Neural cell (in vitro differentiated cells): ENCODE measurements around the gene IFFO2. TPM values are rescaled to one million over a fixed set of nuclear protein-coding genes. Genes with fewer than 3 reads are reported as not detected.

Experiments used
- H2AFZ ChIP-seq: fragments of 200-600, 300-800 bp; sonication (generic), shearing (Covaris generic); 2 replicates; pipeline ENCODE4 v1.6.0; 2014; ENCODE audit warnings: low read depth, mild to moderate bottlenecking, antibody characterized with exemption, low read length, moderate library complexity
- H3F3A ChIP-seq: fragments of 200-600 bp; shearing (Covaris generic); 2 replicates; pipeline ENCODE4 v1.6.1; 2016; ENCODE audit warnings: mild to moderate bottlenecking, moderate library complexity, mixed read lengths, antibody characterized with exemption, low read length; ENCODE audit not compliant: insufficient read depth, poor library complexity, severe bottlenecking
- H3K27ac ChIP-seq: fragments of 200-600, 300-800 bp; sonication (generic), shearing (Covaris generic); 2 replicates; pipeline ENCODE4 v1.5.1; 2014; ENCODE audit warnings: mild to moderate bottlenecking, low read length, moderate library complexity
- H3K27me3 ChIP-seq: fragments of 300-800, 200-600 bp; sonication (generic), shearing (Covaris generic); 2 replicates; pipeline ENCODE4 v1.6.0; 2014; ENCODE audit warnings: mild to moderate bottlenecking, low read depth, low read length, moderate library complexity; ENCODE audit not compliant: insufficient read depth
- H3K36me3 ChIP-seq: fragments of 300-800, 200-600 bp; sonication (generic), shearing (Covaris generic); 2 replicates; pipeline ENCODE4 v1.5.1; 2014; ENCODE audit warnings: mild to moderate bottlenecking, antibody characterized with exemption, low read length, moderate library complexity; ENCODE audit not compliant: insufficient read depth
- H3K4me2 ChIP-seq: fragments of 300-800, 200-600 bp; sonication (generic), shearing (Covaris generic); 2 replicates; pipeline ENCODE4 v1.6.0; 2014; ENCODE audit warnings: mild to moderate bottlenecking, low read length
- H3K4me3 ChIP-seq: fragments of 300-800, 200-600 bp; sonication (generic), shearing (Covaris generic); 2 replicates; pipeline ENCODE4 v1.5.1; 2014; ENCODE audit warnings: mild to moderate bottlenecking, low read length, moderate library complexity
- H3K79me2 ChIP-seq: fragments of 200-600 bp; shearing (Covaris generic); replicated peaks from 2 replicates; pipeline ENCODE4 v1.6.0; 2014; ENCODE audit warnings: mild to moderate bottlenecking, low read length, moderate library complexity; ENCODE audit not compliant: insufficient read depth
- H3K9ac ChIP-seq: fragments of 300-800, 200-600 bp; sonication (generic), shearing (Covaris generic); 2 replicates; pipeline ENCODE4 v1.6.1; 2016; ENCODE audit warnings: mild to moderate bottlenecking, low read length, mixed read lengths
- H3K9me2 ChIP-seq: fragments of 200-600 bp; shearing (Covaris generic); 2 replicates; pipeline ENCODE4 v1.6.1; 2016; ENCODE audit warnings: mild to moderate bottlenecking, low read length, mixed read lengths; ENCODE audit not compliant: insufficient read depth
- H3K9me3 ChIP-seq: fragments of 200-600, 300-800 bp; sonication (generic), shearing (Covaris generic); 2 replicates; pipeline ENCODE4 v1.6.1; 2016; ENCODE audit warnings: mild to moderate bottlenecking, mixed run types, low read length, moderate library complexity, mixed read lengths
- H4K20me1 ChIP-seq: fragments of 200-600 bp; shearing (Covaris generic); 2 replicates; pipeline ENCODE4 v1.6.1; 2016; ENCODE audit warnings: mild to moderate bottlenecking, mixed run types; ENCODE audit not compliant: insufficient read depth
- CTCF ChIP-seq: fragments of 450-650 bp; IDR thresholded peaks from 2 replicates; pipeline ENCODE4 v1.5.1; 2014; ENCODE audit warnings: antibody characterized with exemption, mild to moderate bottlenecking, moderate library complexity; ENCODE audit not compliant: poor library complexity, severe bottlenecking
- EP300 ChIP-seq: fragments of 450-650 bp; conservative IDR thresholded peaks from 2 replicates; pipeline ENCODE4 v1.6.1; 2014; ENCODE audit warnings: antibody characterized with exemption, mild to moderate bottlenecking, moderate library complexity; ENCODE audit not compliant: poor library complexity, severe bottlenecking
- EZH2 ChIP-seq: fragments of 200-600, 300-800 bp; shearing (Covaris generic), sonication (generic); IDR thresholded peaks from 2 replicates; pipeline ENCODE4 v1.6.1; 2014; ENCODE audit warnings: antibody characterized with exemption, low read length, borderline replicate concordance, mild to moderate bottlenecking; ENCODE audit not compliant: insufficient read depth, poor library complexity, severe bottlenecking
- MXI1 ChIP-seq: fragments of 450-650 bp; conservative IDR thresholded peaks from 2 replicates; pipeline ENCODE4 v1.6.1; 2014; ENCODE audit warnings: antibody characterized with exemption, mild to moderate bottlenecking; ENCODE audit not compliant: poor library complexity, severe bottlenecking
- POLR2AphosphoS5 ChIP-seq: IDR thresholded peaks from 2 replicates; pipeline ENCODE4 v1.6.1; 2012
- RAD21 ChIP-seq: fragments of 450-650 bp; conservative IDR thresholded peaks from 2 replicates; pipeline ENCODE4 v1.6.1; 2014; ENCODE audit warnings: antibody characterized with exemption, mild to moderate bottlenecking, moderate library complexity
- REST ChIP-seq: IDR thresholded peaks from 2 replicates; pipeline ENCODE4 v1.6.1; 2012; ENCODE audit warnings: borderline replicate concordance
- SMC3 ChIP-seq: fragments of 450-650 bp; conservative IDR thresholded peaks from 2 replicates; pipeline ENCODE4 v1.6.1; 2014; ENCODE audit warnings: antibody characterized with exemption, mild to moderate bottlenecking, moderate library complexity; ENCODE audit not compliant: poor library complexity
- TAF1 ChIP-seq: IDR thresholded peaks from 2 replicates; pipeline ENCODE4 v1.6.1; 2012; ENCODE audit warnings: low read depth
- polyA plus RNA-seq: library from polyadenylated mRNA; depleted of rRNA; stranded (reverse); fragments of >200 nt; gene quantifications from 2 replicates; pipeline ENCODE4 v1.2.3, GENCODE V29; 2014

Gene IFFO2
- polyA plus RNA-seq, 1 donor from 2014 or later = 2.6 TPM

- Histone ChIP-seq H3K4me3 (no peak overlapping the region), H3K27me3 (no peaks in the 10 kb centered on the region), H3K9ac (no peak overlapping the region), H3K4me2 (no peak overlapping the region), H4K20me1 (no peaks in the 10 kb centered on the region), H2AFZ (no peak overlapping the region), H3F3A (no peaks in the 10 kb centered on the region), H3K9me2 (no peaks in the 10 kb centered on the region), H3K9me3 (no peaks in the 10 kb centered on the region), H3K79me2 (no peaks in the 10 kb centered on the region), H3K36me3 (no peaks in the 10 kb centered on the region), H3K27ac (no peak overlapping the region)
- TF ChIP-seq POLR2AphosphoS5 (no peak), MXI1 (no peak), RAD21 (no peak), CTCF (no peak), EP300 (no peak), TAF1 (no peak), REST (no peak), SMC3 (no peak), EZH2 (no peak)
Measured at GRCh38 chr1:18890706-18891425, 65.6 kb downstream of the IFFO2 start.

- H3K27ac ChIP-seq = no peak overlapping the region
- TF ChIP-seq EZH2 (no peak), EP300 (no peak)
- no peak overlapping the region for H3K9ac ChIP-seq
- H3F3A ChIP-seq = no peaks in the 10 kb centered on the region
- no peaks in the 10 kb centered on the region for H3K27me3 ChIP-seq
- no peak overlapping the region for H3K4me2 ChIP-seq
- no peaks in the 10 kb centered on the region for H3K9me3 ChIP-seq
- no peak overlapping the region for H2AFZ ChIP-seq
- H4K20me1 ChIP-seq = no peaks in the 10 kb centered on the region
- H3K36me3 ChIP-seq = no peaks in the 10 kb centered on the region
- H3K9me2 ChIP-seq = no peaks in the 10 kb centered on the region
- H3K4me3 ChIP-seq = no peak overlapping the region
- no peaks in the 10 kb centered on the region for H3K79me2 ChIP-seq
Measured at GRCh38 chr1:18886003-18886335, 70.5 kb downstream of the IFFO2 start.
